Ureter (tissue), 1 donor: Measurements from ENCODE around the gene LRRC46. TPM values are rescaled to one million over a fixed set of nuclear protein-coding genes. Genes with fewer than 3 reads are reported as not detected.

Experiments
- DNase-seq: peaks from one replicate; pipeline ENCODE4 v3.0.0-alpha.2; 2020; ENCODE audit warnings: low spot score
- total RNA-seq: library from RNA; stranded (reverse); gene quantifications from one replicate; pipeline ENCODE4 v1.2.4, GENCODE V29; 2023
- donor health status: DM: yes; HTN: yes; CAD: no.

LRRC46 gene
- total RNA-seq, 1 donor from 2014 or later: 0.31 TPM

DNA sequence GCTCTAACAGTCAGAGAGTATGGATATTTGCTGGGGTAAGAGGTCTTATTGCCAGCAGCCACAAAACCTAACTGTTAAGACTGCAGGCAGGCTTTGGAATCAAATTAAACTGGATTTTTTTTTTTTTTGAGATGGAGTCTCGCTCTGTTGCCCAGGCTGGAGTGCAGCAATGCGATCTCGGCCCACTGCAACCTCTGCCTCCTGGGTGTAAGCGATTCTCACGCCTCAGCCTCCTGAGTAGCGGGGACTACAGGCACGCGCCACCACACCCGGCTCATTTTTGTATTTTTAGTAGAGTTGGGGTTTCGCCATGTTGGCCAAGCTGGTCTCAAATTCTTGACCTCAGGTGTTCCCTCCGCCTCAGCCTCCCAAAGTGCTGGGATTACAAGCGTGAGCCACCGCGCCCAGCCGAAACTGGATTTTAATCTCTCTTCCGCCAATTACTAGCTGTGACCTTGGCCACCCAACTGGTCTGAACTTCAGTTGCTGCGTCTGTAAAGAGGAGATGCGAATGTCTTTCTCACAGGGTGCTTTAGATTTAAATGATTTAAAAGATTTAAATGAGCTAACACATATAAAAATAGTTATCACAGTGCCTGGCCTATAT is 971 bp upstream of the LRRC46 start:
- DNase-seq: no peak

DNA sequence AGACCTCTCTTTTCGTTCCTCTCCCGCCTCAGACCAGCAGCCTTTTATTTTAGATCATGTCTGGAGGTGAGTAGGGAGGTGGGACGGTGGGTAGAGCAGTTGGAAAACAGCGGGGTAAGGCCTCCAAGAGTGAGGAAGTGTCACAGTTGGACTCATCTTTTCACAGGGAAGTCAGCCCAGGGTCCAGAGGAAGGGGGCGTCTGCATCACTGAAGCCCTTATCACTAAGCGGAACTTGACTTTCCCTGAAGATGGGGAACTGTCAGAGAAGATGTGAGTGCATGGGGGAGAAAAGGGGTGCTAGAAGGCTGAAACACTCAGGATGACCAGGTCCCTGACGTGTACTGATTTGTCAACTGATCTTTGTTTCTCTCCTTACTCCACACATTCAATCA is 461 bp downstream of the LRRC46 start:
- no peak for DNase-seq

DNA sequence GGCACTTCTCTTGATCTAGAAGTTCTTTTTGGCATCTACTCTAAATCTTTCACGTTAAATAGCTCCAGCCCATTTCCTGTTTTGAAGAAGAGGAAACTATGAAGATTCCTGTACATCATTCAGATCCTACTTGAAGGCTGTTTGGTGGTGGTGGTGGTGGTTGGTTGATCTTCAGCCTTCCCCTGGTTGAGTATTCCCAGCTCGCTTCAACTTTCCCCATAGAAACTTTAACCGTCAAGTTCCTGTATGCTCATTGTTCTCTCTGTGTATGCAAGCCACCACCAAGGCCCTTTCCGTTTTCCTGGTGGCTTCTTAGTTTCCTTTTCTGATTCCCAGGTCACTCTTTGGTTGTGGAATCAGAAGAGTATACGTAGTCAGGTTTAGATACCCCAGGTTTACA is 3.3 kb downstream of the LRRC46 start:
- DNase-seq: no peak

DNA sequence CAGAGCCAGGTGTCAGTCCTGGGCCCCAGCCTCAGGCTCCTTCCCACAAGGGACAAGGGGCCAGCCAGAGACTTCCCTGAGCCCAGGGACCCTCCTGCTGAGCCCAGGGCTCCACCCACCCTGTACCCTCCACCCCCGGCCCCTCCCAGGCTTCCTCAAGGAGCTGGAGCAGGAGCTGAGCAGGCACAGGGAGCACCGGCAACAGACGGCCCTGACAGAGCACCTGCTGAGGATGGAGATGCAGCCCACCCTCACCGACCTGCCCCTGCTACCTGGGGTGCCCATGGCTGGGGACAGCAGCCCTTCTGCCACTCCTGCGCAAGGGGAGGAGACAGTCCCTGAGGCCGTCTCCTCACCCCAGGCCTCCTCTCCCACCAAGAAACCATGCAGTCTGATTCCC is 5.1 kb downstream of the LRRC46 start:
- no peak for DNase-seq

DNA sequence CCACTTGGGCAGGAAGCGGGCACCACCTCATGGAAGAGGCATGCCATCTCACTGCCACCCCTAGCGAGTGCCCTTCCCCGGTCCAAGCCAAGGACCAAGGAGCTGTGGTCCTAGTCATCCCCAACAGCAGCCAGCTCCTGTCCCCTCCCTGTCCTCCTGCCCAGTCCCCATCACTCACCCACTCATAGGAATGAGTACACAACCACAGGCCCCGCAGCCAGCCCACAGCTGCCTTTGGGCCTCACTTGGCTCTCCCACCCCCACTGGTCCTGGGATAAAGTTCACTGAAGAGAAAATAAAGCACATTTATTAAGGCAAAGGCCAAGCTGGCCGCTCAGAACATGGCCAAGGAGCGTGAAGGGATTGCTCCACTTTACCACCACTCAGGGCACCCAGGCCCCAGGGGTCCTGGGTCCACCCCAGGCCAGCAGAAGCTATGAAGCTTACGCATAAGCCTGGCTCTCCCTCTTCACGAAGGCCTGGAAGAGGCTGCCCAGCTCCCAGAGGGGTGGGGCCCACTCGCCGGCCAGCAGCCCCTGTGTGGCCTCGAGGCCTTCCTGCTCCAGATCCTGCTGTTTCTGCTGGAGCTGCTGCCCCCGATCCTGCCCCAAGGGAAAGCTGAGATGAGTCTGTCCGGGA is 6.0 kb downstream of the LRRC46 start:
- no peak for DNase-seq

DNA sequence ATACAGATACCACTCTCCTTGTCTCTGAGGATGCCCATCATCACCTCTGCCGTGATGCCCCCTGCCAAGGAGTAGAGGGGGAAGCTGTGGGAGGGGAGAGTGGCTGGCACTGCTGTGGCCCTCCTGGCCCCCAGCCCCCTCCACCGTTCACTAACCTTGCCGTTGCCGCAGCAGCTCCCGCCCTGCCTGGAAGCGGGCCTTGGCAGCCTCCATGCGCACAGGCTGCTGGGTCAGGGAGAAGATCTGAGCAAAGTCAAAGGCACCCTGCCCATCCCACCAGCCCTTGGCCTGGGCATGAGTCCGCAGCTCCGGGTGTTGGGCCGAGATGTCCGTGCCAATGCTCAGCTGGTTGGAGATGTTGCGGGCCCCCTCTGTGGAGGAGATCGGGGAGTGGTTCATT is 7.2 kb downstream of the LRRC46 start:
- no peak for DNase-seq

DNA sequence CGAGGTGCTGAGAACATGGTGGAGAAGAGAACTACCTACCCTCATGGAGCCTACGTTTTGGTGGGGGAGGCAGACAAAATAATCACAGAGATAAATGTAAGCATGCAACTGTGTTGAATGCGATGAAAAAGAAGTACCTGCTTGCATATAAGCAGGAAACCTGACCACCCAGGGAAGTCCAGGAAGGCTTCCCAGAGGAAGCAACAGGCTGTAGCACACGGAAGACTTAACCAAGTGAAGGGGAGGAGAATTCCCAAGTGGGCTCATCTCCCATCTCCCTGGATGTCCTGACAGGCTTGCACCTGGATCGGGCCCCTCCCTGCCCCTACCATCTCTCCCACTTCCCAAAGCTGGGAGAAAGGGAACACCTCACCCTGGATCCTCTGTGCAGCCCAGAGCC is 7.6 kb downstream of the LRRC46 start:
- DNase-seq: no peak

DNA sequence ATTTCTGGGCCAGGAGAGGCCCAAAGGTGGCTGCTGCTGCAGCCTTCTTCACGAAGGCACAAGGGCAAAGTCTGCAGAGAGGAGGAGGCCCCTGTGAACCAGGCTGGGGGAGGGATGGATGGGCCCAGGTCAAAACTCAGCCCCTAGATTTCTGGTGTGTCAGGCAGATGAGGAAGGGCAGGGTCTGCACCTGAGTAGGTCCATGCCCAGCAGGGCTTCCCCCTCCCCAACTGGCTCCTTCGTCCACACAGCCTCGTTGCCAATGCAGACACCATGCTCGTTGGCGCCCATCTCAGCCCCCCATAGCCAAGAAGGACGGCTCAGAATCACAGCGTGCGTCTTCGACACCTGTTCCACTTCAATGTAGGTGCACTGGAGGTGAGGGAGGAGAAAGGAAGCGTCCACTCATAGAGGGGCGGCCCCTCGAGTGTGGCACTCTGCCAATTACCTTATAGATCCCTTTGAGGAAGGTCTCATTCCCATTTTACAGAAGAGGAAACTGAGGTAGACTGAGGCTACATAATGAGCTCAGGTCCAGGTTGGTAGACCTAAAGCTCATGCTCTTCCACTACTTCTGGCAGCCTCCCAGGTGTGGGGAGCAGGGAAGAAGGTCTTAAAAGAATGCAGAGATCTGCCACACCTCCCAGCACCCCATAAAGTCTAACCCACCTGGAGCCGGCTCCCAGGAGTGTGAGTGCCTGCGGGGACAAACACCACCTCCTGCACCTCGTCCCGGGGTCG is 8.7 kb downstream of the LRRC46 start:
- DNase-seq: no peak

DNA sequence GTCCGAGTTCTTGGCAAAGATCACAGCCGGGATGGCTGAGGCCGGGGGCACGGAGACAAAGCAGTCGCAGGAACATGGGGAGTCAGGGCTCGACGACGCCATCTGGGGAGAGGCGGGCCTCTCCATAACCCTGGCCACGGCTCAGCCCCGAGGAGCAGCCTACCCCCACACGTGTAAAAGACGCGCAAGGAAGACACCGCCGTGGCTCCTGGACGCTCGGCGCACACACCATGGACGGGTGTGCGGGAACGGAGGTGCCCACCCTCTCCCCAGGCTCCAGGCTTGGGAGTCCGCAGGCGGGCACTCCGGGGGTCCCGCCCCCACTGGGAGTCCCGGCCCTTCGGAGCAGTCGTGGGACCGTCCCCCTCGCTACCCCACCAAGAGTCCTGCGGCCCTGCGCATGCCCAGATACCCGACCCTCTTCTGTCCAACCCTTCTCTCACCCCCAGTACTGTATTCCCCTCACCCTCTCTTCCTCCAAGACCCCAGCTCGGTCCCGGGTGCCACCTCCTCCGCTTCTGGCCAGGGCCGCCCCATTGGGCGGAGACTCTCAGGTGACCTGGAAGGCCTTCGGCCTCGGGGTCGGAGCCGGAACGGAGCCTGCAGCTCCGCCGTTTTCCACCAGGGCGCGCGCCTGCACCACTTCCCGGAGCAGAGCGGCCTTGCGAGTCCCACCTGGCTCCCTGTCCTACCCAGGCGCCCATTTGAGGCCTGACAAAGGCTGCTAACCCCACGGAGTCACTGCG is 9.4 kb downstream of the LRRC46 start, which contains the start of gene SCRN2:
Gene SCRN2 (minus strand): TSS at position 532 of the 746 bp plus-strand sequence. CDS start 430 bp downstream, at position 102.
- peak; percentile 93 for DNase-seq

DNA sequence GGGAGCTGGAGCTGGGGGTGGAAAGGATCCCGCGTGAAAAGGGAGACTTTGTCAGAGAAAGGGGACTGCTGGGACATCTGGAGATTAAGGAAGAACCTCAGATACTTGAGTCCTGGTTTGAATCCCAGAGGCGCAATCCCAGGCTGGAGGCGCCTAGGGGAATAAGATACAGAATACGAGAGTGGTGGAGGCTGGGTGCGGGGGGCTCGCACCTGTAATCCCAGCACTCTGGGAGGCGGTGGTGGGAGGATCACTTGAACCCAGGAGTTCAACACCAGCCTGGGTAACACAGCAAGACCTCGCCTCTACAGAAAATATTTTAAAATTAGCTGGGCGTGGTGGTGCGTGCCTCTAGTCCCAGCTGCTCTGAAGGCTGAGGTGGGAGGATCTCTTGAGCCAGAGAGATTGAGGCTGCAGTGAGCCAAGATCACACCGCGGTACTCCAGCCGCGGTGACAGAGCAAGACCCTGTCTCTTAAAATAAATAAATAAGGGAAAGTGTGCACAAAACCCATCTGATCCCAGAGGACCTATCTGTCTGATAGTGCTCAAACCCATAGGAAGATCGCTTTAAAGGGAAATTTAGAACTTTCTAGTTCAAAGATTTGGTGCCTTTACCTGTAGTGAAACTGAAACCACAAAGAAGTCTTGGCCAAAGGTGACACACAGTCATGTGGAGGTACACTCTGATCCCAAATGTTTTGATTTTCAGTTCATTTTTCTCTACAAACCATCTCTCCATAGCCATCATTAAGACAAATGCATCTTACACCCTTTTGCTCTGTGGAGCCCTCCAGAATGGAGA is 10.2 kb downstream of the LRRC46 start:
- no peak for DNase-seq

DNA sequence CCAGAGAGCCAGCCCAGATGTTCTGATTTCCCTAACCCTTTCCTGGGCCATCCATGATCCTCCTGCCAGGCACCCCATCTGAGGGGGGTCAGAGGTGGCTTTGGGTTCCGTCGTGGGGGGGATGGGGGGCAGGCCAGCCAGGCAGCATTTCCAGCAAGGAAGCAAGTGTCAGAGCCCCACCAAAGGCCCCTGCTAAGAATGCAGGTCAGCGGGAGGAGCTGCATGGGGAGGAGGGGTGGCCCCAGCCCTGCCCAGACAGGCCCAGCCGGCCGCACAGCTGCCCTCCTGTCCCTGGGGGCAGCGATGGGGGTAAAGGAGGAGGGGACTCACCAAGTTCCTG is 11.9 kb downstream of the LRRC46 start:
- DNase-seq: no peak

DNA sequence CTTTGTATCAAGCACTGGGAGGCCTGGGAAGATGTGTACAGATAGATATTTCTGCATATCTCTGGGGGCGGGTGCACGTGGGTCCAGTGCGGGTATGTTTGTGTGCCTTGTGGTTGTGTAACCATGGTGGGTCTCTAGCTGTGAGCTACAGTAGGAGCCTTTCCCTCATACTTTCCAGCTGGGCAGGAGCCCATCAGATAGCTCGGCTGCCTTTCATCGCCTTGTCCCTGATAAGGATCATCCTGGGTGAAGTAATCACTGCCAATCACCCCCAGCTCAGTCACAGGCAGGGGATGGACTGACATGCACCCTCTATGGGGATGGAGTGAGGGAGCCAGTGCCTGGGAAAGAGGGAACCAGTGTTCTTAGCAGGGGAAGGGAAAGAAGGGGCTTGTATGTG is 12.8 kb downstream of the LRRC46 start:
- DNase-seq: no peak

DNA sequence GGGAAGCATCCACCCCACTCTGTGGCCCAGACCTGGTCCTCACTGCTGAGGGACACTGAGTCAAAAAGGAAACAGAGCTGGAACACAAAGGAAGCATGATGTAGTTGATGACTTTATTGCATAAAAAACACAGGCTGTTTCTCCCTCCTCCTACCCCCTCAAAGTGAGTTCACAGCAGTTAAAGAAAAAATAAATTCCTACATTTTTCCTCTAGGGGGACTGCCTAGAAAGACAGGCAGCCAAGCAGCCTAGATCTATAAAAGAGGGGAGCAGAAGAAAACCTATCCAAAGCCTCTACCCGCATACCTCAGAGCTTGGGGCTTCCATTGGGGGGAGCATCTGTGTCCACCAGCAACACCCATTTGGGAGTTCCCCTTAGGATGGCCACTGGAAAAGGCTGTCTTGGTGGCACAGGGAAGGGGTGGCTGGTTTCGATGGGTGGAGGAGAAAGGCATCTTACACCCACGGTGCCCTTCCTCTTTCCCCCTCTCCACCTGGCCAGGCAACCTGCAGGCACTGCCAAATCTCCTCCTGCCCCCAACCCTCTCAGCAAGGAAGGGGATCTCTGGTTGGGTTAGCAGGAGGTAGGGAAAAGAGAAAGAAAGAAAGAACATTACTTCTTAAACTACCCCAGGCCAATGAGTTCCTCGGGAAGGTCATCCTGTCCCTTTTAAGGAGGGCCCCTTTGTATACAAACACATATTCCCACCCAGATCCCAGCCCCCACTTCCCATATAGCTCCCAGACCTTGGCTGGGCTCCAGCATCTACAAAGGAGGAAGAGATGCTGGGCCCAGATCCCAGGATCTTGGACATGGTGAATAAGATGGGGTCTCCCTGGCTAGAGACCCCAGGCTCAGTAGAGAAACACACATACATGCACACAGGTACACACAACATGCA is 13.6 kb downstream of the LRRC46 start:
- no peak for DNase-seq

DNA sequence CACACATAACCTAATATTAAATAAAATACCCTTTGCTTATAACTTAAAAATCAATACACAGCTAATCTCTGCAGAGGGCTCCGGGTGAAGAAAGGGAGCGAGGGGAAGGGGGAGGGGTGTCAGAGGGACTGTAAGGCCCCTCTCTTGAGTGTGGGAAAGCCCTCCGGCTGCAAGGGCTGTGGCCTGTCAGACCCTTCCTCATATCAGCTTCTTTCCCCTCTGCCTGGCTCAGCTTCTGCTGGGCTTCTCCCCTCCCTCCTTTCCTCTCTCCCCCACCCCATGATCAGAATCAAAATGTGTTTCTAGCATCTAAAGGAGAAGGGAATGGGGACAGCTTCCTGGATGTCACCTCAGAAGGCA is 14.2 kb downstream of the LRRC46 start:
- no peak for DNase-seq

DNA sequence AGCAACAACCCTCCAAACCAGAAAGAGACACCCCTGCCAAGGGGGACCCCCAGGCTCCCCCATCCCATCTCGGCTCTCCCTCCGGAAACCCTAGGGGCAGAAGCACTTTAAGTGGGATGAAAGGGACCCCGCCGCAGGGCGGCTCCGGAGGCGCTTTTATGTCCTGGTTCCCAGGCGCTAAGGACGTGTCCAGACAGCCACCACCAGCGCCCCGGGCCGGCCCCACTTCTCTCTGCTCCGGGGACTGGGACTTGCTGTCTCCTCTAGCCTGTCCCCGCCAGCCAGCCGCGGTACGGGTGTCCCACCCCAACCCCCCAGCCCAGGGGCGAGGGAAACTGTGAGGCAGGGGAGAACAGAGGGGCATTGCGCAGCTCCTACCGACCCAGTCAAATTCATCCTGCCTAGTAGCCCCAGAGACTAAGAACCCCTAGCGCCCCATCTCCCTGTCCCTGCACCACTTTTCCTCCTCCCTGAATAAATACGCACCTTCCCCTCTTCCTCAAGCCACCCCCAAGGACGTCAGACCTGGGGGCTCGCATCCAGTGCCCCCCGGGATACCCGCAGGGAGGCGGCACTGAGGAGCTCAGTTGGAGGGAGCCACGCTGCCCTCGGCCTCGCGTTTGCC is 15.4 kb downstream of the LRRC46 start:
- peak; percentile 62 for DNase-seq

DNA sequence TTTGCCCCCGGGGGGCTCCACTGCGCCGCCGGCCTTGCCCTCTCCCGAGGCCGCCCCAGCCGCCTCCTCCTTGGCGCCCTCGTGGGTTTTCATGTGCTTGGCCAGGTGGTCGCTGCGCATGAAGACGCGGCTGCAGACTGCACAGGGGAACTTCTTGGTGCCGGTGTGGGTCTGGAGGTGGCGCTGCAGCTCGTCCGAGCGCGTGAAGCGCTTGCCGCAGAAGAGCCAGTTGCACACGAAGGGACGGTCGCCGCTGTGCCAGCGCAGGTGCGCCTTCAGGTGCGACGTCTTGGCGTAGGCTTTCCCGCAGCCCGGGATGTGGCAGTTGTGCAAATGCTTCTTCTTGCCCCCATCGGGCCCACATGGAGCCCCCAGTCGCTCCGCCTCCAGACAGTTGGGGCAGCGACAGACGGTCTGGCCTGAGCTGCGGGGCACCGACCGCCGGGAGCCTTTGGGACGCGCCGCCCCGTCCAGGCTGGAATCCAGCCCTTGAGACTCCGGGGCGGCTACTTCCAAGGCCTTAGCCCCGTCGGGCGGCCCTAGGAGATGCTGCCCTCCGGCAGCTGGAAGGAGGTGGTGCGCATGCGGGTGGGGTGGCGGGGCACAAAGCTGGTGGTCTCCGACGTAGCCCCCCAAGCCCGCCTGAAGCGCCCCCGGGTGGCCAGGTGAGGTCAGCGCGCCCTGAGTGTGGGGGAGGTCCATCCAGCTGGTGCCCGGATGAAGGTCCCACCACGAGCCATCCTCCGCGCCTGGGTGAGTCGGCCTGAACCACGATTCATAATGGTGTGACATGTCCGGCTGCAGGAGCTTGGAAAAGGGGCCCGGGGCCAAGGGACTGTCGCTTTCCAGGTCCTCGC is 16.1 kb downstream of the LRRC46 start:
- DNase-seq: no peak

DNA sequence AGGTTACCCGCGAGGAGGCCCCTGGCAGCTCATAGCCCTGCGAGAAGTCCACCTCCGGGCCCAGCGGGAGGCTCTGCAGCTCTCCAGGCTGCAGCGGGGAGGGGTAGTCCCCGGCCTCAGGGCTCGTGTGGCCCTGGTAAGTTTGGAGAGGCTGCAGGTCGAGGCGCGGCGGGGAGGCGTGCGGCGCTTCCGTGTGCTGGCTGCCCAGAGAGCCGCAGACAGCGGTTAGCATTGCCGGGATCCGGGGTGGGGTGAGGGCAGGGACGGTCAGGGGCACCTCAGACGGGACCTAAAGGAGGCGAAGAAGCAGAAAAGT is 16.7 kb downstream of the LRRC46 start:
- no peak for DNase-seq

DNA sequence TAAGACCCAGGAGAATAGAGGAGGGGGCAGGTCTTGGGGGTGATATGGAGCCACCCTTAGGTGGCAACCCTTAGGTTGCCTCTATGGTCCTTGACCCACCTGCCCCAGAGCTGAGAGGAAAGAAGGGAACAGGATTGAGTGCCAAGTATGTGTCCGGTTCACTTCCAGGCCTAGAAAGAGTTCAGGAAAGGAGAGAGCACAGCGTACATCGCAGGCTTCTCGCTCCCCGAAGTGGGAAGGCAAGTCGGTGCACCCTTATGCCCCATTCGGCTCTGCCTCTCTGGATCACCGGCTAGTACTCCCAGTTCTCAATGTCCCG is 18.9 kb downstream of the LRRC46 start:
- no peak for DNase-seq

DNA sequence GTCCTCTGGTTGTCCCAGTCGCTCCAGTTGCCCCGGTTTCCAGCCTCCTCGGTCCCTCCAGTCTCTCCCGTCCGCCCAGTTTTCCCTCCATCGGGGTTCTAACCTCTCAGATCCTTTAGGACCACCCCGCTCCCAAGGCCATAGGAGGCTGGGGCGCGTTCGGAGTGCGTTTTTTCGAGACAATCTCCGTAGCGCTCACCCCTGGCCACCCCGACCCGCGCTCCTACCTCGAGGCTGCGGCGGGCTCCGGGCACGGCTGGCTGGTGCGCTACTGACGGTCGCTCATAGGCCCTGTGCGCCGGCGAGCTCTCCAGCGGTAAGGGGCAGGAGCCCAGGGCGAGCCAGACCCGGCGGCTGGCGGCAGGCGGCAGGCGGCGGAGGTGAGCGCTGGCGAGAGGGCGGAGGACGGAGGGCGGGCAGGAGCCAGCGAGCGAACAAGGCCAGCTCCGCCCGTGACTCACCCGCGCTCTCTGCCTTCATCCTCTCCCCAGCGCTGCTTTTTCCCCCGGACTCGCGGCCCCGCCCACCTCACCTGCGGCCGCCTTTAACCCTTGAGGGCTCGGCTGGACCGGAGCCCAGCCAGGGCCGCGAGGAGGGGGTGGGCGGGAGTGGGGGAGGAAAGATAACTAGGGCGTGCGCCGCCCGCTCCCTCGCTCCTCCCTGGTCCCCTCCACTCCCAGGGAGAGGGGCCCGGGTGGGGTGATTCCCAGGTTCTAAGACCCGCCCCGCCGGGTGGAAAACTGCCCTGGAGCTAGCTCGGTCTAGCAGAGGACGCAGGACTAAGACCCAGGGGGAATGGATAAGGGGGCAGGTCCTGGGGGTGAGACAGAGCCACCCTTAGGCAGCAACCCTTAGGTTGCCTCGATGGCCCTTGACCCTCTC is 19.5 kb downstream of the LRRC46 start, which contains the start of gene SP6:
Gene SP6 (minus strand): TSS at position 472 of the 882 bp plus-strand sequence. CDS start 2,734 bp downstream, outside the sequence.
- DNase-seq: peak; percentile 84
